ENCODE measurements around the gene TCEANC2. TPM values are rescaled to one million over a fixed set of nuclear protein-coding genes. Genes with fewer than 3 reads are reported as not detected.

Gene TCEANC2
- total RNA-seq, 1 experiment from 2014 or later = 1.9 TPM

- Histone ChIP-seq H3K9me3 (no peaks in the 10 kb centered on the region), H3K36me3 (ENCODE audit: control insufficient read depth, insufficient read depth, low read length) (no peaks in the 10 kb centered on the region), H3K4me1 (no peaks in the 10 kb centered on the region), H3K27me3 (replicated peaks; ENCODE audit: control insufficient read depth, insufficient read depth, low read length) (no peaks in the 10 kb centered on the region), H3K4me3 (ENCODE audit: low read depth, low read length) (no peak overlapping the region)
- DNase-seq = no peak
- H3K4me3 Mint-ChIP-seq (ENCODE audit: unreplicated experiment) = no peak overlapping the region
- no TSS peak for BruUV-seq (replicated peaks)
- no peaks in the 10 kb centered on the region for H3K27me3 Mint-ChIP-seq (ENCODE audit: insufficient read depth, unreplicated experiment)
- H3K27ac Mint-ChIP-seq (ENCODE audit: unreplicated experiment) = no peak overlapping the region
- POLR2A ChIA-PET = no interaction called here
- H3K9me3 Mint-ChIP-seq (ENCODE audit: unreplicated experiment) = no peaks in the 10 kb centered on the region
- peaks cover 6% of the 10 kb centered on the region for H3K4me1 Mint-ChIP-seq (ENCODE audit: low read depth, unreplicated experiment)
- no peak for TF ChIP-seq CTCF (IDR thresholded peaks at IDR 0.05; ENCODE audit: insufficient read depth in 1 of 2, low read depth in 1 of 2, low read length in 1 of 2, severe bottlenecking in 1 of 2, unreplicated experiment in 1 of 2)
- H3K36me3 Mint-ChIP-seq (ENCODE audit: insufficient read depth, unreplicated experiment) = no peaks in the 10 kb centered on the region
- intact Hi-C loops (cut with micrococcal nuclease; ENCODE audit: unreplicated experiment) = no loop called here
- CTCF ChIA-PET = no interaction called here
These were observed 31.4 kb downstream of the TCEANC2 start for GRCh38 chr1:54084794-54085193.

- intact Hi-C loops (cut with micrococcal nuclease; ENCODE audit: unreplicated experiment) = no loop called here
- H3K36me3 ChIP-seq (ENCODE audit: control insufficient read depth, insufficient read depth, low read length) = no peaks in the 10 kb centered on the region
- no peaks in the 10 kb centered on the region for H3K9me3 ChIP-seq
- Mint-ChIP-seq H3K27me3 (ENCODE audit: insufficient read depth, unreplicated experiment) (no peaks in the 10 kb centered on the region), H3K27ac (ENCODE audit: unreplicated experiment) (no peak overlapping the region), H3K4me3 (ENCODE audit: unreplicated experiment) (no peak overlapping the region), H3K36me3 (ENCODE audit: insufficient read depth, unreplicated experiment) (no peaks in the 10 kb centered on the region), H3K4me1 (ENCODE audit: low read depth, unreplicated experiment) (peaks cover under 1% of the 10 kb centered on the region), H3K9me3 (ENCODE audit: unreplicated experiment) (no peaks in the 10 kb centered on the region)
- ChIA-PET POLR2A (no interaction called here), CTCF (no interaction called here)
- no TSS peak for BruUV-seq (replicated peaks)
- H3K4me1 ChIP-seq = no peaks in the 10 kb centered on the region
- no peak for TF ChIP-seq CTCF (IDR thresholded peaks at IDR 0.05; ENCODE audit: insufficient read depth in 1 of 2, low read depth in 1 of 2, low read length in 1 of 2, severe bottlenecking in 1 of 2, unreplicated experiment in 1 of 2)
- DNase-seq = no peak
- H3K4me3 ChIP-seq (ENCODE audit: low read depth, low read length) = no peak overlapping the region
- no peaks in the 10 kb centered on the region for H3K27me3 ChIP-seq (replicated peaks; ENCODE audit: control insufficient read depth, insufficient read depth, low read length)
These were observed 33.3 kb downstream of the TCEANC2 start for GRCh38 chr1:54086754-54087153.

- H3K36me3 ChIP-seq (ENCODE audit: control insufficient read depth, insufficient read depth, low read length) = no peaks in the 10 kb centered on the region
- CTCF ChIA-PET = no interaction called here
- no peak overlapping the region for H3K4me3 Mint-ChIP-seq (ENCODE audit: unreplicated experiment)
- no peaks in the 10 kb centered on the region for H3K27me3 ChIP-seq (replicated peaks; ENCODE audit: control insufficient read depth, insufficient read depth, low read length)
- no peaks in the 10 kb centered on the region for H3K4me1 ChIP-seq
- no peaks in the 10 kb centered on the region for H3K4me1 Mint-ChIP-seq (ENCODE audit: low read depth, unreplicated experiment)
- no peak overlapping the region for H3K27ac Mint-ChIP-seq (ENCODE audit: unreplicated experiment)
- H3K36me3 Mint-ChIP-seq (ENCODE audit: insufficient read depth, unreplicated experiment) = no peaks in the 10 kb centered on the region
- H3K4me3 ChIP-seq (ENCODE audit: low read depth, low read length) = no peak overlapping the region
- DNase-seq = no peak
- no peaks in the 10 kb centered on the region for H3K9me3 ChIP-seq
- no peaks in the 10 kb centered on the region for H3K27me3 Mint-ChIP-seq (ENCODE audit: insufficient read depth, unreplicated experiment)
- no TSS peak for BruUV-seq (replicated peaks)
- POLR2A ChIA-PET = no interaction called here
- intact Hi-C loops (cut with micrococcal nuclease; ENCODE audit: unreplicated experiment) = no loop called here
- no peak for TF ChIP-seq CTCF (IDR thresholded peaks at IDR 0.05; ENCODE audit: insufficient read depth in 1 of 2, low read depth in 1 of 2, low read length in 1 of 2, severe bottlenecking in 1 of 2, unreplicated experiment in 1 of 2)
- no peaks in the 10 kb centered on the region for H3K9me3 Mint-ChIP-seq (ENCODE audit: unreplicated experiment)
These were observed 35.0 kb downstream of the TCEANC2 start for GRCh38 chr1:54088385-54088784.

All from Caco-2 (cell line).